Hematopoietic multipotent progenitor cell (in vitro differentiated cells): ENCODE measurements around the gene PRPS1. TPM values are rescaled to one million over a fixed set of nuclear protein-coding genes. Genes with fewer than 3 reads are reported as not detected.

Source experiments
- total RNA-seq: library from RNA; depleted of rRNA; stranded (reverse); fragments of >200 nt; gene quantifications from one replicate; pipeline ENCODE4 v1.2.3, GENCODE V29; 2012

The PRPS1 gene
- total RNA-seq, 1 donor = 38.5 TPM

Other genes starting within 250 kb of the PRPS1 start
- gene FRMPD3, start 178.9 kb upstream of the PRPS1 start, total RNA-seq = not detected
- gene TSC22D3, start 147.3 kb downstream of the PRPS1 start, total RNA-seq = 347 TPM
- gene NCBP2L, start 149.2 kb downstream of the PRPS1 start, total RNA-seq = under 0.01 TPM
- gene MID2, start 197.4 kb downstream of the PRPS1 start, total RNA-seq = 0.54 TPM